ENCODE data around the gene DALRD3. TPM values are rescaled to one million over a fixed set of nuclear protein-coding genes. Genes with fewer than 3 reads are reported as not detected.

The DALRD3 gene, protein sequence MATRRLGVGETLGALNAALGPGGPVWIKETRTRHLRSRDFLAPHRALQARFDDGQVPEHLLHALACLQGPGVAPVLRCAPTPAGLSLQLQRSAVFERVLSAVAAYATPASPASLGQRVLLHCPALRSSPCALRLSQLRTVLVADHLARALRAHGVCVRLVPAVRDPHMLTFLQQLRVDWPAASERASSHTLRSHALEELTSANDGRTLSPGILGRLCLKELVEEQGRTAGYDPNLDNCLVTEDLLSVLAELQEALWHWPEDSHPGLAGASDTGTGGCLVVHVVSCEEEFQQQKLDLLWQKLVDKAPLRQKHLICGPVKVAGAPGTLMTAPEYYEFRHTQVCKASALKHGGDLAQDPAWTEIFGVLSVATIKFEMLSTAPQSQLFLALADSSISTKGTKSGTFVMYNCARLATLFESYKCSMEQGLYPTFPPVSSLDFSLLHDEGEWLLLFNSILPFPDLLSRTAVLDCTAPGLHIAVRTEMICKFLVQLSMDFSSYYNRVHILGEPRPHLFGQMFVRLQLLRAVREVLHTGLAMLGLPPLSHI
- 43.4 and 52.5 TPM in 2 replicates for total RNA-seq

DNA sequence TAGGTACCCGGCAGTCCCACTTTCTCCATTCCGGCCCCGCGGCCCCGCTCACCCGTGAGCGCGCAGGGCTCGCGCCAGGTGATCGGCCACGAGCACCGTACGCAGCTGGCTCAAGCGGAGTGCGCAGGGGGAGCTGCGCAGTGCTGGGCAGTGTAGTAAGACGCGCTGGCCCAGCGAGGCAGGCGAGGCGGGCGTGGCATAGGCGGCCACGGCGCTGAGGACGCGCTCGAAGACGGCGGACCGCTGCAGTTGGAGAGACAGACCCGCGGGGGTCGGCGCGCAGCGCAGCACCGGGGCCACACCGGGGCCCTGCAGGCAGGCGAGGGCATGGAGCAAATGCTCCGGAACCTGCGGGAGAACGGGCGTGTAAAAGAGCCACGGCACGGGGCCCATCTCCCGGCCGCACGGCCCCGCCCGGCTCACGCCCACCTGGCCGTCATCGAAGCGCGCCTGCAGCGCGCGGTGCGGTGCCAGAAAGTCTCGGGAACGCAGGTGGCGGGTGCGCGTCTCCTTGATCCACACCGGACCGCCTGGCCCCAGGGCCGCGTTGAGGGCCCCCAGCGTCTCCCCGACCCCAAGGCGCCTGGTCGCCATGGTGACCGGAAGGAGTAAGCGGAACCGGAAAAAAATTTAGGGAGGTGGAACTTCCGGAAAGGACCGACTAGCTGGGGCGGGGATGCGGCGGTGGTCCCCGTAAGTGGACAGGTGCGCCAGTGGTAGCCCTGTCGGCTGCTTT lies at the start of gene DALRD3:
Gene DALRD3 (minus strand): TSS at position 610 of the 736 bp plus-strand sequence. CDS start 16 bp downstream, at position 594.

DNA sequence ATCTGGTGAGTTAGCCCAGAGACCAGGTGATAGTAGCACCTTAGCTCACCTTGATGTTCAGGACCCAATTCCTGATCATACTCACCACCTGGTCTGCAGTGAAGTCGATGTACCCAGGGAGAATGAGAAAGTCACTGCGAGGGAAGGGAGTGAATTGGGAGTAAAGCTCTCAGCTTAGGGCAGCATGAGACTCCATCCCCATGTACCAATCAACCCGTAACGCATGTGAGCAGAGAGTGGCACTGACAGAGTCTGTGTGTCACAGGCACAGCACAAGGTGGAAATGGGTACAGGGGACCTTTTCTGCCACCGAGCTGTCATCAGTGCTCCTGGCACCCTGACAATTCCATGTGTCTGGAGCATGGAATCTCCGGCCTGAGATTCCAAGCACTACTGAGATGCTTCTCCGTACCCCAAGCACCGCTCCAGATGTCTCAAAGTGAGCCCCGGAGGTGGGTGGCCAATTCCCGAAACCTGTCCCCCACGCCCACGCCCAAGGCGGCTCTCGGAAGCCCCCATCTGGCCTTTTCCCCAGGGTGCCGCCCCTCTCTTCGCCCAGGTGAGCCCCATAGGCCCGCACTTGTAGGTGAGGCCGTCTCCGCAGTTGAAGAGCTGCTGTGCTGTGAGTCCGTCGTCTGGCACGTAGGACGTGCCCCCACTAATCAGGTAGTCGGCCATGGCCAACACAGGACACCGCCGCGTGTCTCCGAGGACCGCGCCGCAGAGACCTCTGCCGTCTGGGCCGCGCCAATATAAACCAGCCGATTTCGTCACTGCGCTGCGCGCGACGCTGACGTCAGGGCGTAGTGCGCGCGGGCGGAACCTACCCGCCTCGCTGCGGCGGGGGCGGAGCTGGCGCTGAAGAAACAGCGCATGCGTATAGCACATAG lies 10.5 kb upstream of the DALRD3 start, which contains the start of gene IMPDH2:
Gene IMPDH2 (minus strand): TSS at position 726 of the 890 bp plus-strand sequence. CDS start 48 bp downstream, at position 678.

DNA sequence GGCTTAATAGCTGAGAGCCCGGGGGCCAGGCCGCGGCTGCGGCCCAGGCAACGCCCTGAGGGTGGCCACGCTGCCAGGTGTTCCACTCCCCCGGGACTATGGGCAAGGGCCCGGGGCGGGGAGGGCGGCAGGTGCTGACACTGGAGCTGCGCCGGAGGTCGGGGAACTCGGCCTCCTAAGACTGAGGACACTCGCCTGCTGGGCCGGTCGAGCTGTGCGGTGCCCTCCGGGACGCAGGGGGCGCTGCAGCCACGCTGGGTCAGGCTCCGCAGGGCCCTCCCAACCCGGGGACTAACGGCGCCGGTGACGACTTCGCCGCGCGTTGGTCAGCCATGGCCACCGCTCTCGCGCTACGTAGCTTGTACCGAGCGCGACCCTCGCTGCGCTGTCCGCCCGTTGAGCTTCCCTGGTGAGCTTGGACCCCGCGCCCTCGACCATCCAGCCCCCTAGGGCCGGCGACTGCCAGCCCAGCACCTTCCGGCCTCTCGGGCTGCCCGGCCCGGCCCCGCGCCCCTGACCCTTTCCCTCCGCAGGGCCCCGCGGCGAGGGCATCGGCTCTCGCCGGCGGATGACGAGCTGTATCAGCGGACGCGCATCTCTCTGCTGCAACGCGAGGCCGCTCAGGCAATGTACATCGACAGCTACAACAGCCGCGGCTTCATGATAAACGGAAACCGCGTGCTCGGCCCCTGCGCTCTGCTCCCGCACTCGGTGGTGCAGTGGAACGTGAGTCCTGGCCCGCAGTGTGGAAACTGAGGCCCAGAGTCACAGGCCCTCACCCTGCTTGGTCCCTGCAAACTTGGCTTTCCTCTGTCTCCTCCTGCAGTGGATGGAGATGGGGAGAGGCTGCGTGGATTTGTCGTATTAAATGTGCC lies 3.7 kb upstream of the DALRD3 start, which contains the start of gene NDUFAF3:
Gene NDUFAF3 (plus strand): TSS at position 309 of the 875 bp plus-strand sequence. CDS start 24 bp downstream, at position 333.

DNA sequence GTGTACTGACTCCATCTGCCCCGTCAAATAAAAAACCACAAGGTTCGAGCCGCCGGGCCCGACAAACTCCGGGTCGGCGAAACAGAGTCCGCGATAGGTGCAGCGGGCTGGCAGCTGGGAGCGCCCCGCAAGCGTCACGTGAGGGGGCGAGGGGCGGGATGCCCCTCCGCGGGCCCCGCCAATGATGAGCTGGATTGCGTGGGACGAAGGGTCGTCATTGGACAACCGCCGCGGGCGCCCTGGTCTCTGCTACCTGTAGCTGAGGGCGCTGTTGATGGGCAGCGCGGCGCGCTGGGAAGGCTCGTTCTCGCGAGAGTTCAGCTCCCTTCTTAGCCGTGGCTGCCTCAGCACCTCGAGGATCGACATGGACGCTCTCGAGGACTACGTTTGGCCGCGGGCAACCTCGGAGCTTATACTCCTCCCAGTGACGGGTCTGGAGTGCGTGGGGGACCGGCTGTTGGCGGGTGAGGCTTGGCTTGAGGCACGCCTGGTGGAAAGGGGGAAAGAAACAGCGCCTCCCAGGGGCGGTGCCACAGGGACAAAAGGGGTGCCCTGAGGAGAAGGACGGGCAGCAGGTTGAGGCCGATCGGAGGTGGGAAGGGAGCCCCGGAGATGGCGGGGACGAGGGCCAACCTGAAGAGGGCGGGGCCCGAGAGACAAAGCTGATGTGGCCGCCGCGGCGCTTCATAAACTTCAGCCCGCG lies 11.2 kb downstream of the DALRD3 start, which contains the start of gene WDR6:
Gene WDR6 (plus strand): TSS at position 324 of the 703 bp plus-strand sequence. CDS start 41 bp downstream, at position 365.

GRCh38 chr3:48989796-48990635 lies 28.4 kb downstream of the DALRD3 start, which contains the start of gene P4HTM:
TSS of gene P4HTM (plus strand) at chr3:48990241. CDS start at chr3:48990257, 16 bp downstream.

Other genes with a start within 250 kb of the DALRD3 start
- 20.5 and 25.4 TPM in 2 replicates for gene PRKAR2A, start 170.7 kb downstream of the DALRD3 start, total RNA-seq
- gene SLC25A20, start 119.7 kb downstream of the DALRD3 start, total RNA-seq, result 19.5 and 23.3 TPM in 2 replicates
- 56.5 and 69.8 TPM in 2 replicates for gene ARIH2, start 99.7 kb downstream of the DALRD3 start, total RNA-seq
- 33.4 and 40.7 TPM in 2 replicates for gene P4HTM, start 28.3 kb downstream of the DALRD3 start, total RNA-seq
- gene WDR6, start 11.2 kb downstream of the DALRD3 start, total RNA-seq, result 41.8 and 81.0 TPM in 2 replicates
- gene NDUFAF3, start 3.5 kb upstream of the DALRD3 start, total RNA-seq, result 80.5 and 88.0 TPM in 2 replicates
- 400 and 458 TPM in 2 replicates for gene IMPDH2, start 10.8 kb upstream of the DALRD3 start, total RNA-seq
- 56.7 and 61.9 TPM in 2 replicates for gene QRICH1, start 75.5 kb upstream of the DALRD3 start, total RNA-seq
- gene QARS1, start 86.2 kb upstream of the DALRD3 start, total RNA-seq, result 284 and 305 TPM in 2 replicates
- gene USP19, start 102.2 kb upstream of the DALRD3 start, total RNA-seq, result 40.0 and 45.9 TPM in 2 replicates
- 458 and 626 TPM in 2 replicates for gene LAMB2, start 114.5 kb upstream of the DALRD3 start, total RNA-seq
- gene CCDC71, start 147.8 kb upstream of the DALRD3 start, total RNA-seq, result 15.7 and 16.2 TPM in 2 replicates
- gene KLHDC8B, start 153.0 kb upstream of the DALRD3 start, total RNA-seq, result 23.3 and 33.9 TPM in 2 replicates

Data from smooth muscle cell of bladder (primary cell).